GM10847 (cell line): ENCODE results near the gene CKS1B.
A peak's percentile ranks its signal among the peaks of the same experiment; 100 is the strongest.

Experiments used
- POLR2A ChIP-seq: IDR thresholded peaks from 2 replicates; pipeline ENCODE4 v1.6.1; 2011; ENCODE audit not compliant: insufficient read length; ENCODE audit errors: extremely low read depth

CKS1B gene

DNA sequence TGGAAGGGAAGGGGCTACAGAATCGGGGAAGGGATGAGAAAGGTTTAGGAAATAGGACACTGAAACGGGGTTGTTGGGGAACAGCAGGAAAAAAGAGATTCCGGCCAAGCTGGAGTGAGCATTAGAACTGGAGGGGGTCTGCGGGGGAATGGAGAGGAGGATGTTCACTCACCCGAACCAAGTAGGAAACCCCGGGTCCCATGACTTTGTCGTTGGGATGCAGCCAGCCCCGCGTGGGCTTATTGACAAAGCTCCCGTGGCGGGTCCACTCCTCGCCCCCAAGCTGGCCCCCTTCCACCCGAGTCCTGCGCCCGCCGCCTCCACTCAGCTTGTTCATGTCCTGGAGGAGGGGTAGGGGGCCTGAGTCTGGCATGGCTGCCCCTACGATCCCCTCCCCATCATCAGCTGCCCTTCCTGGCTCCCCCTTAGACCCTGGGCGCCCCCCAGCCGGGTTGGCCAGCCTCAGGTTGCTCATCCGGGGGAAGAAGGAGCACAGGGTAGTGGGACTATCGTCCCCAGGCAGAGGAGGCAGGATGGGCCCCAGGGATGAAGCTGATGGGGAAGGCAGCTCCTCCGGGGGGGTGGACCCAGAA, 4.5 kb upstream of the CKS1B start:
- no peak for TF ChIP-seq POLR2A

DNA sequence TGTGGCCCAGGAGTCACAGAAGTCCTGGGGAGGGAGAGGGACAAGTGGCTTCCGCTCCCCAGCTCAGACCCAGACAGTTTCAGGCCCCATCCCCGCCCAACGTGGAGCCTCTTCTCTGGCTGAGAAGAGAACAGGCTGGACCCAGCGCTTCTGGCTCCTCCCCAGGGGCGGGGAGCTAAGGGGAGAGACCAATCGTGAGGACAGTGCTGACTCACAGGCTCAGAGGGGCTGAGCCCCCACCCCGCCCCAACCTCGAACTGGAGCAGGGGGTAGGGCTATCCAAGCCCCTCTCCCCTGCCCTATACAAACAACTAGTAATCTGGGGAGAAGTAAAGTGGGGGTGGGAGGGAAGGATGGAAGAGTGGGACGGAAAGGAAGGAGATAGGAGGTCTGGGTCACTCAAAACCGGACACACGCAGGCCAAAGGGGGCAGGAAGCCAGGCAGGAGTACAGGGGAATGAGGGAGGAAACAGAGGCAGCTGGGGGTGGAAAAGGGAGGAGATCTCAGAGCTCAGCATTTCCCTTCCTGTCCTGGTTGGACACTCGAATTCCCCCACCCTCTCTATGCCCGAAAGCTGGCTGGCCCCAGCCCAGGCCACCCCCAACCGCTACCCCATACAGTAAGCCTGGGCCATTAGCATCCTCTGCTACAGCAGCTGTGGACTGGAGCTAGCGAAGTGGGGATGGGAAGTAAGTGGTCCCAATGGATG, 3.7 kb upstream of the CKS1B start, which contains the start of gene SHC1:
Gene SHC1, minus strand, starts transcription at position 117 of the 710 bp plus-strand sequence. CDS start 221 bp downstream, outside the sequence.
- TF ChIP-seq POLR2A: peak; percentile 35

DNA sequence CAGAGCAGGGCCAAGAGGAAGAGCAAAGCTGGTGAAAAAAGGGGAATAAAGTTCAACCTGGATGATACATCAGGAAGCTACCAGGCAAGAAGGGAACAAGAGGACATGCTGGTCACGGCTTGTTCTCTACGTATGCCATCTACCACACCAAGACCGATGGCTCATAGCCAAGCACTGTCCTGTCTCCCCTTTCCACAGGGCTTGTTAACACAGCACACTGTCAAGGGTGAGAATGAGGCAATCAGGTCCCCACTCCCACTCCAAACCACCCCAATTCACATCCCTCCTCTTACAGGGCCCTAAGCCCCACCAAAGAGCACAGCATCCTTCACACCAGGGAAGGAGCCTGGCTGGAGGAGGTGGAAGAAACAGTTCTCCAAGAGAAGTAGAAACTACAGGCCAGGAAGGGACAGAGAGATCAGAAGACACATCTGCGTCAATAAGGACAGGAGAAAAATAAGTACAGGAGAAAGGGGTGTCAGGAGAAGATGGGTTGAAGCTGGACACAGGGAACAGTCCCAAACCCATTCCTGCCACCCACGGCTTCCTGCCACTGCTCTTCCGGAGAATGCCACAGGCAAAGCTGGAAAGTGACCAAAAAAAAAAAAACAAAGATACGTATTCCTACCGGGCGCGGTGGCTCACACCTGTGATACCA, 3.0 kb upstream of the CKS1B start:
- no peak for TF ChIP-seq POLR2A

DNA sequence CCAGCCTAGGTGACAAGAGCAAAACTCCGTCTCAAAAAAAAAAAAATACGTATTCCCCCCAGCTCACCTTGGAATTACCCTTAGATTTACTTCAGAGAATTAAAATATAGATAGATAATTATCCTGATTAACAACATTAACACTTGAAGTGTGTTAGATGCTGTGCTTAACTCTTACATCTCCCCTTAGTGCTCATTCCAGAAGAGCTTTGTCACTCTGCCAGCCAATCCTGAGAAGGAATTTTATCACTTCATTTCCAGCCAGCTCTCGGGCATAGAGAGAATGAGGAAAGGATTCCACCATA, 2.3 kb upstream of the CKS1B start:
- no peak for TF ChIP-seq POLR2A

DNA sequence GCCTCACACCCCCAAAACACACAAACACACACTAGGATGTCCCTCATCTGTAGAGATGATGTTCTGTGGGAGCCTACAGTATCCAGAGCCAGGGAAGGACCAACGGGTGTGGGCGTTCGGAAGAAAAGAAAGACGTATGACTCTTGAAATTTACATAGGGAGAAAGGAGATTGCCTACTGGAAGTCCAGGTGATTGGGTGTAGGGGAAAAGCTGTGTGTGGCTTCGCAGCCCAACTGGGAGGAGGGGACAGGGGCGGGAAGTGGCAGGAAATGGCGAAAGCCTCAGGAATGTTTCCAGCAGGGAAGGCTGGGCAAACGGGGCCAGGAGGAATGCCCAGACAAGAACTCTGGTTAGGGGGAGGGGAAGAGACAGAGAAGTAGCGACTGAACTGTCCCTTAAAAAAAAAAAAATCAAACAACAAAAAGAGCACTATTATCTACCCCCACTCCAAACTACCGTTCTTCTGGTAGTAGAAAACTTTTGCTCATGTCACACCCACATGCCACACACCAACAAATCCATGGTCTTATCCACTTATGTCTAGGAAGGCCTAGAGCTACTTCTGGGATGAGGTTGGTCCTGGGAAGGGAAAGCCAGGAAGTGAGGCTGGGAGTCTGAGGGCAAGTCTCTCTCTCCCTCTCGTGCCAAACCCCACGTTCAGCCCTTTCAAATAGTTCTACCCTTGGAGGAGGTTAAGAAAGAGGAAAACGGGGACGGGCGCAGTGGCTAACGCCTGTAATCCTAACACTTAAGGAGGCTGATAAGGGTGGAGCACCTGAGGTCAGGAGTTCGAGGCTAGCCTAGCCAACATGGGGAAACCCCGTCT, 1.8 kb upstream of the CKS1B start:
- no peak for TF ChIP-seq POLR2A

DNA sequence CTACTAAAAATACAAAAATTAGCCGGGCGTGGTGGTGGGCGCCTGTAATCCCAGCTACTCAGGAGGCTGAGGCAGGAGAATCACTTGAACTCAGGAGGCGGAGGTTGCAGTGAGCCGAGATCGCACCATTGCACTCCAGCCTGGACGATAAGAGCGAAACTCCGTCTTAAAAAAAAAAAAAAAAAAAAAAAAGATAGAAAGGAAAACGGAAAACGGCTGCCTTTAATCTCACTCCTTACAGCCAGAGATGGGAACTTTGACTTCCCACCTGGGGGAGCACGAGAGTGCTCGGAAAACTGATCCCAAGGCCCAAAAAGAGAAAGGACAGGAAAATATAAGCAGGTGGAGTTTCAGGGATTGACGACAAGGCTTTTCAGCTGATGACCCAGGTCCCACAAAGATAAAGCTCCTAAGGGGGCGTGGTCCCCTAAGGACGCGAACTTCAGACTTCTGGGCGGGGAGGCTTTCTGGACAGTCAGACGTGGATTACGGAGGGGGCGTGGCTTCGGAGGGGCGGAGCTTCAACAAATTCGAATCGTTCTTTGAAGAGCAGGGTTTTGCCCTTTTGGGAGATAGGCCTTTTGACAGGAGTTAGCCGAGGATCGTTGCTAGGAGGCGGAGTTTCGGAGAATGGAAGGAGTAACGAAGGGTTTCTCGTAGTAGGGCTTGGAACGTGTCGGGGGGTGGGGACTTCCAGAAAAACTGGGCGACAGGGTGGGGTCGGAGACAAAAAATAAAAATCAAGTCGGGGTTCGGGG, 958 bp upstream of the CKS1B start:
- TF ChIP-seq POLR2A: no peak

DNA sequence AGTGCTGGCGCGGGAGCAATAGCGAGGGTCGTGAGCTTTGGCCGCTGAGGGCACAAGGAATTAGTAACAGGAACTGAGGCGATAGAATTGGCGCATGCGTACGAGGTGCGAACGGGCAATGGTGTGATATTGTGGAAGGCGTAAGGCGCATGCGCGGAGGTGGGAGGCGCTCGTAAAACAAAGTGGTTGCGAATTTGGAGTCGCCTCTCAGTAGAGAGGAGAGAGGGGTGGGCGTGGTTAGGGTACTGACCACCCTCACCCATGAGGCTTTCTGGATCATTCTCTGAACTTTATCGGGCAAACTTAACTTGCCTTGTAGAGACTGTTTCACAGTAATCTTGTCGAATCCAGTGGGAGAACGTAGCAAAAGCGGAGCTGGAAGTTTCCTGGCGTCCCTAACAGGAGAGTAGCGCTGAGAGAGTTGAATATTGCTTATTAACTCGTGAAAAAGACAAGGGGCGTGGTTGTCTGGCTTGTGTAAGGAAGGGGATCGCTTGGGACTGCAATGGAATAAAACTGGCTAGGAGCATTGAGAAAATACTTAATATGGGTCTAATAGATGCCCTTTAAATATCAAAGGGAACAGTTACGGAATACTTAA, 427 bp downstream of the CKS1B start:
- peak; percentile 31 for TF ChIP-seq POLR2A

DNA sequence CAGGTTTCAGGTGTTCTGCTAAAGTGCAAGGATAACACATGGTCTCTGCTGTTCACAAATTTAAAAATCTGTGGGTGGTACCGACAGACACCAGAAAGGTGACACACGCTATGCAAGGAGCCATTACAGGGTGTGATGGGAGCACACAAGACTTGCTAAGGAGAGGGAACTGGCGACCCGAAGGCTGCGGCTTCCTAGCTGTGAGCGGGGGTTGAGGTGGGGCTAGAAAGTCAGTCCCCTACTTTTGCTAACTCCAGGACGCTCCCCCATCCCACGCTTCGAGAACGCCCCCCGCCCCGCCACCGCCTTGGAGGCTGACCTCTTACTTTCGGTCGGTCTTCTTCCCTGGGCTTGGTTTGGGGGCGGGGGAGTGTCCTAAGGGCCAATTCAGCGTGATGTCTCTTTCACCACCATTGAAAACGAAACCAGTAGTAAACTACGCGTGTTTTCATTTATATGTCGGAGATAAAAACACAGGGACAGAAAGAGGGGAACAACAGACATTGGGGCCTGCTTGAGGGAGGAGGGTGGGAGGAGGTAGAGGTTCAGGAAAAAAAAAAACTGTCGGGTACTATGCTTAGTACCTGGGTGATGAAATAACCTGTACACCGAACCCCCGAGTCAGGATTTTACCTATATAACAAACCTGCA, 1.1 kb downstream of the CKS1B start:
- TF ChIP-seq POLR2A: no peak

DNA sequence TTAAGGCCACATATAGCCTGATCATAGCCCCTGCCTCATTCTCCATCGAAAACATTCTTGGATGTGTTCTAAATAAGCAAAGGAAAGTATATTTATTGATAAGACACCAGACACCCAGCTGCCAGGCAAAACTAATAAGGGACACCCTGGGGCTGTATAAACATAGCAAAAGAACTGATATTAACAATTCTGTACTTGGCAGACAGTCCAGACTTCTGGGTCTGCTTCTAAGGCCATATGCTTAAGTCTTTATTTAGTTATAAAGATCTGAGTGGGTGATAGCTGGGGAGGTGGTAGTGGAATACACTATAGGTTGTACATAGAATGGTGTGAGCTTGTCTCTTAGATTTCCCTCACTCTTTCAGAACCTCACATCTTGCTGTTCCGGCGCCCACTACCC, 3.9 kb downstream of the CKS1B start:
- no peak for TF ChIP-seq POLR2A

DNA sequence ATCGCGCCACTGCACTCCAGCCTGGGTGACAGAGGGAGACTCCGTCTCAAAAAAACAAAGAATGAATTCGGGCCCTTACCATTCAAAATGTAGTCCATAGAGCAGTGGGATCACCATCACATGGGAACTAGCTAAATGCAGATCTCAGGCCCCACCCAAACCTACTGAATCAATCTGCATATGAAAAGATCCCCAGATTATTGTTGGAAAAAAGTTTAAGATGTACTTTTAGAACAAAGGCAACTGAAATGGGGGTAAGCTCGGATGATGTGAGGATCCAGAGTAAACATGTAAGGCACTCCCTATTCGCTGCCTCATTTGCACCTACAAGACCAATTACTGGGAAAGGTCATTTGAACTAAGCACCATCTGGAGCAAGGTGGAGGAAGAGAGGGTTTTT, 7.9 kb downstream of the CKS1B start:
- no peak for TF ChIP-seq POLR2A

DNA sequence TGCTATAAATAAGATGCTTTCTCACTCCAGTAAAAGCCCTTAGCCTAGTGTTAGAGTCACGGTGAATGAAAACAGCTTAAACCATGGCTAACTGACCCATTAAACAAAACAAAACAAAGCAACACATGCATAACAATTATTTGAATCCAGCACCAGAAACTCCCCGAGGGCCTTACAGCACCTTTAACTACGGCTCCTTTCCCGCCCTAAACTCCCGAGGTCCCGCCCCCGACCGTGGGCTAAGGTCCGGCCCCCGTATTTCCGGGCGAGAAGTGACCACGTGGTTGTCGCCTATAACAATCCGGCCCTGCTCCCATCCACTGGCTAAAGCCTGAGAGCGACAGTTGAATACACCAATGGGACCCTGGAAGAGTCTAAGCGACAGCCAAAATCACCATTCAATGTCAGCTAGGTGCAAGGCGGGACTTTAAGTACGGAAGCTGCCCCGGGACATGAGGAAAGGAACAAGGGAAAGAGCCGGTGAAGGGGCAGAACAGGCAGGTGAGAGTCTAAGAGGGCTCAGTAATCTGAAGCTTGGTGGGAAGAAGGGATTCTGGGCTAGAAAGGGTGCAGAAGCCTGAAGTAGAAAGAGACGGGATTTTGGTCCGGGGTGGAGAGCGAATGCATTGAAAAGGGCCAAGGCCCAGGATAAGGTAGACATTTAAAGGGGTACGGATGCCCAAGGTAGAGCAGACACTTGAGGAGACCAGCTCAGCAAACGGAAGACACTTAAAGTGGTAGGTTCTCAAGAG, 8.6 kb downstream of the CKS1B start, which contains the start of gene FLAD1:
Gene FLAD1, plus strand, starts transcription at position 448 of the 752 bp plus-strand sequence. CDS start 351 bp downstream, outside the sequence.
- no peak for TF ChIP-seq POLR2A

DNA sequence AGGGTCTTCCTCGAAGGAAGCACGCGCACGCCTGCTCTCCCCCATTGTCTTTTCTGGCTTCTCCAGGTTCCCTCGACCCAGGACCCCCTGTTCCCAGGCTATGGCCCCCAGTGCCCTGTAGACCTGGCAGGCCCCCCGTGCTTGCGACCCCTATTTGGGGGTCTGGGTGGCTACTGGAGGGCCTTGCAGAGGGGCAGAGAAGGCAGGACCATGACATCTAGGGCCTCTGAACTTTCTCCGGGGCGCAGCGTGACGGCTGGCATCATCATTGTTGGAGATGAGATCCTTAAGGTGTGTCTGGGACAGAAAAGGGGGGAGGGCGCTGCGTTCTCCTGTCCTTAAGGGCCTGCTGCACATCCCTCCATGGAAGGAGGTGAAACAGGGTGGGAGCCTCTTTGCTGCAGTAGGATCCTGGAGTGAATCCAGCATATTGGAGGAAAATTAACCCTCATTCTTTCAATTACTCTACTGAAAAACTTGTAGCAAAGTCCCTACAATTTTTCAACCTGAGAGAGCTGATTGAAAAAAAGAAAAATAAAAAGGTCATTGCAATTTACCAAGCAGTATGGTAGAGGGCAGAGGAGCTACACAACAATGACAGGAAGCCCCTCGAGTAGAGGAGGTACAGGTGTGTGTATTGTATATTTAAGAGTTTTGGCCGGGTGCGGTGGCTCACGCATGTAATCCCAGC, 9.4 kb downstream of the CKS1B start:
- no peak for TF ChIP-seq POLR2A

DNA sequence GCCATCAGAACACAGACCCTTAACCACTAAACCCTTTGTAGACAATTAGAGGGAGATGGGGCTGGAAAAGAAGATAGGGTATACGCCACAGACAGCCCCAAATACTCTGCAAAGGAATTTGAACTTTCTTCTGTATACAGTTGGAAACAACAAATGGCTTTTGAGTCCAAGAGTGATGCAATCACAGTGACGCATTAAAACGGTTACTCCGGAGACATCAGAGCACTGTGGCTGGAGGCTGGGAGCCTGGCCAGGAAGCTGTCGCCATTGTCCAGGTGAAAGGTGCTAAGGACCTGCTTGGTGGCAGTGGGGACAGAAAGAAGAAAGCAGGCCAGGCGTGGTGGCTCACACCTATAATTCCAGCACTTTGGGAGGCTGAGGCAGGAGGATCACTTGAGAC, 12.8 kb downstream of the CKS1B start:
- TF ChIP-seq POLR2A: no peak
